CD14-positive monocyte (primary cell): Measurements from ENCODE around the gene PIGO. TPM values are rescaled to one million over a fixed set of nuclear protein-coding genes. Genes with fewer than 3 reads are reported as not detected.

Experiments used
- DNase-seq, 3 donors: peaks; one replicate each; pipeline ENCODE4 v3.0.0-alpha.2; 2011 to 2022
- H2AFZ ChIP-seq: 2 replicates; pipeline ENCODE4 v1.6.0; 2012; ENCODE audit warnings: mild to moderate bottlenecking, low read depth, low read length, inconsistent platforms; ENCODE audit not compliant: insufficient read depth, poor library complexity, severe bottlenecking
- H3K27ac ChIP-seq, 2 donors: 1 replicate in 1 of 2; 2 replicates in 1 of 2; pipeline ENCODE4 v1.5.1; 2012 to 2013; ENCODE audit warnings: low read length in 2 of 2, control low read depth in 1 of 2, inconsistent platforms in 1 of 2, low read depth in 1 of 2, mild to moderate bottlenecking in 1 of 2
- H3K27me3 ChIP-seq, 2 donors: one replicate each; pipeline versions ENCODE4 v1.6.0 to v1.6.1; 2011 to 2013; ENCODE audit warnings: low read length in 2 of 2; ENCODE audit not compliant: control insufficient read depth in 2 of 2, insufficient read depth in 2 of 2
- H3K36me3 ChIP-seq, 2 donors: replicated peaks in 1 of 2; 1 replicate in 1 of 2; 2 replicates in 1 of 2; pipeline versions ENCODE4 v1.5.1 to v1.6.1; 2012 to 2013; ENCODE audit warnings: low read length in 2 of 2, control low read depth in 1 of 2, inconsistent platforms in 1 of 2, mild to moderate bottlenecking in 1 of 2; ENCODE audit not compliant: insufficient read depth in 2 of 2, control insufficient read depth in 1 of 2
- H3K4me1 ChIP-seq, 2 donors: 1 replicate in 1 of 2; 2 replicates in 1 of 2; pipeline versions ENCODE4 v1.5.1 to v1.6.1; 2012 to 2013; ENCODE audit warnings: low read length in 2 of 2, control low read depth in 1 of 2, inconsistent platforms in 1 of 2, mild to moderate bottlenecking in 1 of 2, moderate library complexity in 1 of 2; ENCODE audit not compliant: insufficient read depth in 2 of 2, control insufficient read depth in 1 of 2
- H3K4me2 ChIP-seq: replicated peaks from 2 replicates; pipeline ENCODE3; 2012; ENCODE audit warnings: low read length, moderate library complexity, mild to moderate bottlenecking; ENCODE audit not compliant: poor library complexity, severe bottlenecking; ENCODE audit errors: extremely low read depth
- H3K4me3 ChIP-seq, 3 experiments: fragments of 200-600 bp in 1 of 3; sonication (generic) in 1 of 3; replicated peaks in 1 of 3; 1 replicate in 2 of 3; 2 replicates in 1 of 3; pipeline ENCODE4 v1.5.1; 2011 to 2013; ENCODE audit warnings: low read length in 3 of 3, mild to moderate bottlenecking in 3 of 3, control low read depth in 2 of 3, low read depth in 2 of 3, inconsistent platforms in 1 of 3, moderate library complexity in 1 of 3
- H3K79me2 ChIP-seq: 2 replicates; pipeline ENCODE4 v1.6.0; 2012; ENCODE audit warnings: mild to moderate bottlenecking, control low read depth, inconsistent platforms, low read length, moderate library complexity; ENCODE audit not compliant: insufficient read depth
- H3K9ac ChIP-seq: 2 replicates; pipeline ENCODE4 v1.6.0; 2017; ENCODE audit warnings: low read length, mild to moderate bottlenecking; ENCODE audit not compliant: insufficient read depth, poor library complexity, severe bottlenecking
- H3K9me3 ChIP-seq, 2 donors: replicated peaks in 1 of 2; 1 replicate in 1 of 2; 2 replicates in 1 of 2; pipeline versions ENCODE4 v1.5.1 to v1.6.1; 2012 to 2013; ENCODE audit warnings: low read length in 2 of 2, control low read depth in 1 of 2; ENCODE audit not compliant: control insufficient read depth in 1 of 2, insufficient read depth in 1 of 2
- H4K20me1 ChIP-seq: 2 replicates; pipeline ENCODE4 v1.6.0; 2012; ENCODE audit warnings: mild to moderate bottlenecking, low read length, control low read depth, moderate library complexity; ENCODE audit not compliant: insufficient read depth
- H3K27ac Mint-ChIP-seq, 7 donors: one replicate each; pipeline ENCODE4 v1.8.0; 2020; ENCODE audit warnings: mild to moderate bottlenecking in 7 of 7, mixed read lengths in 7 of 7, moderate library complexity in 6 of 7, inconsistent platforms in 2 of 7
- H3K27me3 Mint-ChIP-seq, 3 donors: one replicate each; pipeline ENCODE4 v1.8.0; 2021 to 2022; ENCODE audit warnings: low read depth in 3 of 3, mild to moderate bottlenecking in 3 of 3, mixed read lengths in 3 of 3, moderate library complexity in 3 of 3, inconsistent platforms in 1 of 3
- H3K36me3 Mint-ChIP-seq, 2 donors: one replicate each; pipeline ENCODE4 v1.8.0; 2020; ENCODE audit warnings: mixed read lengths in 2 of 2, inconsistent platforms in 1 of 2, mild to moderate bottlenecking in 1 of 2
- H3K4me1 Mint-ChIP-seq: one replicate; pipeline ENCODE4 v1.8.0; 2020; ENCODE audit warnings: mild to moderate bottlenecking, mixed read lengths
- H3K4me3 Mint-ChIP-seq, 2 donors: one replicate each; pipeline ENCODE4 v1.8.0; 2020; ENCODE audit warnings: mild to moderate bottlenecking in 2 of 2, mixed read lengths in 2 of 2, moderate library complexity in 1 of 2
- H3K9me3 Mint-ChIP-seq, 7 donors: one replicate each; pipeline ENCODE4 v1.8.0; 2020 to 2022; ENCODE audit warnings: mixed read lengths in 7 of 7, mild to moderate bottlenecking in 6 of 7, moderate library complexity in 6 of 7, inconsistent platforms in 2 of 7
- WGBS: methylation state at CpG from one replicate; pipeline ENCODE4 v1.1.5; 2013; ENCODE audit warnings: missing lambda C conversion rate; ENCODE audit not compliant: insufficient coverage; 5-methylcytosine and 5-hydroxymethylcytosine counted together
- intact Hi-C, 2 donors: fragments of 100-400 bp; cut with micrococcal nuclease; formaldehyde crosslinking; loops; one replicate each; pipeline versions ENCODE4 v1.15.0 to v1.15.1; 2023
- polyA plus RNA-seq, 3 donors: library from polyadenylated mRNA; depleted of rRNA in 1 of 3; unstranded in 2 of 3; stranded (reverse) in 1 of 3; fragments of 300-500 nt in 2 of 3; fragments of >200 nt in 1 of 3; fragmentation: Illumina TruSeq in 2 of 3; gene quantifications; 1 replicate in 2 of 3; 2 replicates in 1 of 3; pipeline ENCODE4 v1.2.3, GENCODE V29; 2012 to 2021
- TF ChIP-seq, protein P1 (sequence below): fragments of 200-600 bp; IDR thresholded peaks from one replicate; pipeline ENCODE4 v1.8.0; 2022; ENCODE audit warnings: antibody characterized with exemption, mild to moderate bottlenecking

Gene PIGO
- polyA plus RNA-seq, 3 donors, result 15.7 to 19.1 (median 17.3) TPM

DNA sequence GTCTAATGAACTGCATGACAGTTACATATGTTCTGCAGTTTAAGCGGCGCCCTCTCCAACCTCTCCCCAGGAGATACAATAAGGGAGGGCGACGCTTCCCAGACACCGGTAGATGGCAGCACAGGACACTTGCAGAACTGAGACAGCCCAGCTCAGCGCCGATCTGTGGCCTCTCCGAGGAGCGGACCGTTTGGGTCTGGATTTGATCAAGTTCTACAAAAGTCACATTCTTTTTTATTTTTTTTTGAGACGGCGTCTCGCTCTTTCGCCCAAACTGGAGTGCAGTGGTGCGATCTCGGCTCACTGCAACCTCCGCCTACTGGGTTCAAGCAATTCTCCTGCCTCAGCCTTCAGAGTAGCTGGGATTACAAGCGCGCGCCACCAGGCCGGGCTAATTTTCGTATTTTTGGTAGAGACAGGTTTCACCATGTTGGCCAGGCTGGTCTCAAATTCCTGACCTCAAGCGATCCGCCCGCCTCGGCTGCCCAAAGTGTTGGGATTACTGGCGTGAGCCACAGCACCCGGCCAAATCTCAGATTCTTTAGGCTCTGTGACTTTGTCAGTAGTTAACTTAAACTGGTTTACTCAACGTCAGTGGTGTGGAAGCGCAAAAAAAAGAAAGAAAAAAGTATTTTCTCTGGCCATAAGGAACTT lies 20.6 kb upstream of the PIGO start:
- Histone ChIP-seq H3K9ac (peak overlapping the region; percentile 89), H4K20me1 (peaks cover 21% of the 10 kb centered on the region), H3K79me2 (peaks cover 33% of the 10 kb centered on the region), H3K27me3 (no peaks in the 10 kb centered on the region), H3K27ac (peak overlapping the region in 1 of 2 donors; percentile 98), H3K9me3 (no peaks in the 10 kb centered on the region), H3K4me1 (peaks cover 35 to 45% of the 10 kb centered on the region in 2 donors), H3K4me2 (peak overlapping the region; percentile 89), H3K4me3 (peak overlapping the region; percentile 52 to 91 (median 72)), H2AFZ (peak overlapping the region; percentile 81), H3K36me3 (no peaks in the 10 kb centered on the region)
- Mint-ChIP-seq H3K27ac (peak overlapping the region; percentile 99 to 100 (median 99)), H3K27me3 (peaks cover 0 to 3% (median 3%) of the 10 kb centered on the region in 3 donors), H3K36me3 (peaks cover 7 to 12% of the 10 kb centered on the region in 2 donors), H3K4me3 (peak overlapping the region; percentile 97 to 99), H3K9me3 (peaks cover 0 to 3% (median 0%) of the 10 kb centered on the region in 7 donors), H3K4me1 (peaks cover 42% of the 10 kb centered on the region)
- peak; percentile 87 to 91 (median 89) for DNase-seq
- intact Hi-C loops, result loop anchor here (5.0 to 10.0 kb wide), 6 partner anchors 45 to 452 kb away; partner anchors contain the start of genes CCL27 (in 1 of the 2) and UNC13B (in 1 of the 2)
- 26% methylated on average over 28 of the region's 30 CpGs for WGBS
- TF ChIP-seq, protein P1, sequence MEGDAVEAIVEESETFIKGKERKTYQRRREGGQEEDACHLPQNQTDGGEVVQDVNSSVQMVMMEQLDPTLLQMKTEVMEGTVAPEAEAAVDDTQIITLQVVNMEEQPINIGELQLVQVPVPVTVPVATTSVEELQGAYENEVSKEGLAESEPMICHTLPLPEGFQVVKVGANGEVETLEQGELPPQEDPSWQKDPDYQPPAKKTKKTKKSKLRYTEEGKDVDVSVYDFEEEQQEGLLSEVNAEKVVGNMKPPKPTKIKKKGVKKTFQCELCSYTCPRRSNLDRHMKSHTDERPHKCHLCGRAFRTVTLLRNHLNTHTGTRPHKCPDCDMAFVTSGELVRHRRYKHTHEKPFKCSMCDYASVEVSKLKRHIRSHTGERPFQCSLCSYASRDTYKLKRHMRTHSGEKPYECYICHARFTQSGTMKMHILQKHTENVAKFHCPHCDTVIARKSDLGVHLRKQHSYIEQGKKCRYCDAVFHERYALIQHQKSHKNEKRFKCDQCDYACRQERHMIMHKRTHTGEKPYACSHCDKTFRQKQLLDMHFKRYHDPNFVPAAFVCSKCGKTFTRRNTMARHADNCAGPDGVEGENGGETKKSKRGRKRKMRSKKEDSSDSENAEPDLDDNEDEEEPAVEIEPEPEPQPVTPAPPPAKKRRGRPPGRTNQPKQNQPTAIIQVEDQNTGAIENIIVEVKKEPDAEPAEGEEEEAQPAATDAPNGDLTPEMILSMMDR, result peak; percentile 92

DNA sequence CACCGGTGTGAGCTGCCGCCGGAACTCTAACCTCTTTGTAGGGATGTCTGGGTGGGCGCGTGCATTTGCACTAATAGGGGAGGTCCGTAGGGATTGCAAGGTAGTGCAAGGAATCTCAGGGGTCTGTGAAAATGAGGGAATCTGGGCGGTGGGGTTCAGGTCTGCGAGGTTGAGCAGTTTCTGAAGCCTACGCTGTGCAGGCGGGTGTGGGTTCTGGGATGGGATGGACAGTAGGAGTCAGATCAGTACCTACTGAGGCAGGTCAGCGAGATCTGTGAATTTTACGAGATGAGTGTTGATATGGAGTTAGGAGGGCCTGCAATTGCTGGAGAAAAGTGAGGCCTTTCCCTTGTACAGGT lies 20.1 kb upstream of the PIGO start:
- no peaks in the 10 kb centered on the region for H3K27me3 ChIP-seq
- H3K36me3 ChIP-seq, result no peaks in the 10 kb centered on the region
- peak overlapping the region; percentile 95 to 98 for H3K27ac ChIP-seq
- Mint-ChIP-seq H3K36me3 (peaks cover 7 to 12% of the 10 kb centered on the region in 2 donors), H3K27me3 (peaks cover 0 to 7% (median 3%) of the 10 kb centered on the region in 3 donors), H3K4me1 (peaks cover 46% of the 10 kb centered on the region), H3K4me3 (peak overlapping the region; percentile 97 to 99), H3K27ac (peak overlapping the region; percentile 99 to 100 (median 99)), H3K9me3 (peaks cover 0 to 3% (median 0%) of the 10 kb centered on the region in 7 donors)
- H3K4me2 ChIP-seq, result peak overlapping the region; percentile 89
- peaks cover 39 to 49% of the 10 kb centered on the region in 2 donors for H3K4me1 ChIP-seq
- intact Hi-C loops, result loop anchor here (5.0 to 10.0 kb wide), 6 partner anchors 46 to 452 kb away; partner anchors contain the start of genes CCL27 (in 1 of the 2) and UNC13B (in 1 of the 2)
- H3K9me3 ChIP-seq, result no peaks in the 10 kb centered on the region
- peak overlapping the region; percentile 81 for H2AFZ ChIP-seq
- peak overlapping the region; percentile 89 for H3K9ac ChIP-seq
- H3K4me3 ChIP-seq, result peak overlapping the region; percentile 52 to 91 (median 72)
- peaks cover 38% of the 10 kb centered on the region for H3K79me2 ChIP-seq
- under 1% methylated on average over 12 of the region's 12 CpGs for WGBS
- peaks cover 25% of the 10 kb centered on the region for H4K20me1 ChIP-seq
- TF ChIP-seq, protein P1, result no peak
- DNase-seq, result no peak
